Measurements from ENCODE around the gene SCRG1.

SCRG1 gene

GRCh38 chr4:173362666-173363065 lies 36.2 kb downstream of the SCRG1 start:
- no peak for DNase-seq (ENCODE audit: low read depth)

DNA sequence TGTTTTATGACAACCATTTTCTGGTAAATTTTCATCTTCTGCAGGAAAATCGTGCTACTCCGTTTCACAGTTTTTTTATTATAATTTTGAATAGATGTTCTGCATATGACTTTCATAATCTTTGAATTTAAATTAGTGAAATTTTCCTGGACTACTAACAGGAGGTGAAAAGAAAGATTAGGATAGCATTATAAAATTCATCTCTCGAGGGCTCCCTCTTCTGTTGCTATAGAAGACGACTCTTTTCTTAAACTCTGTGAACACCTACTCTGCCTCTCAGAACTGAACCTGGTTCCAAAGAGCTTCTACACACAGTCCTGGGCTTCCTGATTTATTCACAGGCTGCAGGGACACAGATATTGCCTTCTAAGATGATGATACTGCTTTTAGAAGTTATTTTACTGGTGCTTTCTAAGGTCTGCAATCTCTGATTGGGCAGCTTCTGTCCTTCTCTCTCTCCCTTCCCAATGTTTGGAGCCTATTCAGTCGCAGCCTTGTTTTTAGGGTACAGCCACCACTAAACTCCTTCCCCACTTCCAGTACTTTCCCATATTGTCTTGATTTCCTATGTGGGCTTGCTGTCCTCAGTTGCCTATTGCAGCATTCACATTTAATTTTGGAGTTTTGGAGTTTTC lies 38.2 kb downstream of the SCRG1 start:
- no peak for DNase-seq (ENCODE audit: low read depth)

GRCh38 chr4:173357939-173358338 lies 41.0 kb downstream of the SCRG1 start:
- no peak for DNase-seq (ENCODE audit: low read depth)

DNA sequence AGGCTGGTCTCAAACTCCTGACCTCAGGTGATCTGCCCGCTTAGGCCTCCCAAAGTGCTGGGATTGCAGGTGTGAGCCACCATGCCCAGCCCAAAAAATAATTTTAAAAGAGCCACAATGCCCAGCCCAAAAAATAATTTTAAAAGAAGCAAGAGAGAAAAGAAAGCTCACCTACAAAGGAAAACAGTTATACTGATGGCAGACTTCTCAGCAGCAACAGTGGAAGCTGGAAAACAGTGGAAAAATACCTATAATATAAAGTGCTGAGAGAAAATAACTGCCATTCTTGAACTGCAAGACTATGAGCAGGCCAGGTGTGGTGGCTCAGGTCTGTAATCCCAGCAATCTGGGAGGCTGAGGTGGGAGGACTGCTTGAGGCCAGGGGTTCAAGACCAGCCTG lies 51.4 kb downstream of the SCRG1 start:
- no peak for DNase-seq (ENCODE audit: low read depth)

DNA sequence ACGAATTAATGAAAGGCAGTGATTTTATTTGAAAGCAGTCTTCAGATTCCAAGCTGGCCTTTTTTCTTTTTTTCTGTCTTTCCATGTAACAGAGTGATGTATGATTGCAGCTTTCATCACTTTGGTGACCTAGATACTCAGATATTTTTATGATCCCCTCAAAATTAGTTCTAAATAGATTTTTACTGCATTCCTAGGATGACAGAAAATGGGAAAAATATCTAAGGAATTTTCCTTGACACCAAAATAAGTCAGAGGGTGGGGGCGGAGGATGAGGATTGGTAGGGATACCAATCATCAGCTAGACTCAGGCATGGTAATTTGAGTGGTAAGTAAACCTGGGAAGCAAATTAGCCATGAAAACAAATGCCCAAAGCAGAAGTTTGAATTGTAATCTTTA lies 52.8 kb downstream of the SCRG1 start:
- DNase-seq (ENCODE audit: low read depth), result no peak

DNA sequence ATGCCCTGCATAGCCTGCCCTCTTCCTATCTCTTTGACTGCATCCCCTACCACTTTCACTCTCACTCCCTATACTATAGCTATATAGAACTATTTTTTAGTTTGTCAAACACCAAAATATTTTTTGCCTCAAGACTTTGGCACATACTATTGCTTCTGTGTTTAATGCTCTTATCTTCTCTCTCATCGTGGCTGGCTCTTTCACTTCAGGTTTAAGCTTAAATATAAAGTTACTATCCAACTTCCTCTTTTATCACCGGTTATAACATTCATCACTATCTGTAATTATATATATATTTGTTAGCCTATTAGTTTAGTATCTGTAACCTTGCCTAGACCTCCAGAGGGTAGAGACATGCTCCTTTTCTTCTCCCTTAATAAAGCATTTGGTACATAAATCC lies 53.3 kb downstream of the SCRG1 start:
- no peak for DNase-seq (ENCODE audit: low read depth)

DNA sequence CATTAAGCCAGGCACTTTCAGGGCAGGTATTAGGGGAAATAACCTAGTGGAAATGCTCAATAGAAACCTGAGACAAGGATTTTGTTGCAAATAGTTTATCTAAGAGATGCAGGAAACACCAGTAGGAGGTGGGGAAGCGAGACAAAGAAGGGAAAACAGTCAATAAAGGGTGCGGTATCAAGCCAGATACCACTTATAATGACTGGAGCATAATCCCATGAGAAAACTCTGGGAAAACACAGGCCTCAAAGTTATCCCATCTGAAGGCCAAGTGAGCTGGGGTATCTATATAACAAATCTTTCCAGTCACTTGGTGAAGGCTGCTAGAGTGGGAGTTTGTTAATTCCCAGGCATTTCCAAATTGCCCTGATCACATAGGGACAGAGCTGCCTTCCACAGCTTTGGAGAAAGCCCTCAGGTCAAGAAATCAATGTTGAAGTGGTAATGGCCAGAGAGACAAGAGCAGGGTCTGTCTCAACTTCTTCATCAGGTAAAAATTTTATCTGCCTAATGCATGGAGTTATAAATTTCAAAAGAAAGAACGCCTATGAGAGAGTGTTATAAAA lies 55.0 kb downstream of the SCRG1 start:
- no peak for DNase-seq (ENCODE audit: low read depth)

- no peak for DNase-seq (ENCODE audit: low read depth)
These were observed 61.5 kb downstream of the SCRG1 start for GRCh38 chr4:173337463-173337862.

GRCh38 chr4:173334891-173335752 lies 63.8 kb downstream of the SCRG1 start:
- DNase-seq (ENCODE audit: low read depth), result peak; percentile 6
